ENCODE results near the gene FTO.

The FTO gene

GRCh38 chr16:53905028-53905427, 201.1 kb downstream of the FTO start:
- no peak for DNase-seq

GRCh38 chr16:53908731-53909130, 204.8 kb downstream of the FTO start:
- DNase-seq, result no peak

- DNase-seq, result no peak
Measured at GRCh38 chr16:53910990-53911389, 207.0 kb downstream of the FTO start.

GRCh38 chr16:53911513-53911912, 207.6 kb downstream of the FTO start:
- peak in 1 of 6 experiments; percentile 23 for DNase-seq

- DNase-seq, result peak in 3 of 6 experiments; percentile 29 to 40 (median 33)
Measured at GRCh38 chr16:53912155-53912554, 208.2 kb downstream of the FTO start.

- DNase-seq, result peak in 1 of 6 experiments; percentile 0
Measured at GRCh38 chr16:53913099-53913870, 209.3 kb downstream of the FTO start.

- DNase-seq, result peak in 2 of 6 experiments; percentile 4 to 8
Measured at GRCh38 chr16:53913920-53914319, 210.0 kb downstream of the FTO start.

GRCh38 chr16:53914736-53915135, 210.8 kb downstream of the FTO start:
- no peak for DNase-seq

GRCh38 chr16:53915452-53916160, 211.7 kb downstream of the FTO start:
- DNase-seq, result no peak

GRCh38 chr16:53920988-53921387, 217.0 kb downstream of the FTO start:
- no peak for DNase-seq

GRCh38 chr16:53922067-53922806, 218.3 kb downstream of the FTO start:
- no peak for DNase-seq

GRCh38 chr16:53922807-53923571, 219.0 kb downstream of the FTO start:
- DNase-seq, result no peak

- DNase-seq, result no peak
Measured at GRCh38 chr16:53924331-53925106, 220.6 kb downstream of the FTO start.

GRCh38 chr16:53925107-53925410, 221.1 kb downstream of the FTO start:
- DNase-seq, result no peak

GRCh38 chr16:53925526-53925925, 221.6 kb downstream of the FTO start:
- DNase-seq, result no peak

GRCh38 chr16:53926209-53926608, 222.3 kb downstream of the FTO start:
- DNase-seq, result no peak

- DNase-seq, result no peak
Measured at GRCh38 chr16:53932975-53933374, 229.0 kb downstream of the FTO start.

GRCh38 chr16:53933407-53933806, 229.5 kb downstream of the FTO start:
- no peak for DNase-seq

- no peak for DNase-seq
Measured at GRCh38 chr16:53936052-53936451, 232.1 kb downstream of the FTO start.

- DNase-seq, result no peak
Measured at GRCh38 chr16:53936529-53936928, 232.6 kb downstream of the FTO start.

- no peak for DNase-seq
Measured at GRCh38 chr16:53937161-53937880, 233.4 kb downstream of the FTO start.

- no peak for DNase-seq
Measured at GRCh38 chr16:53944025-53944424, 240.1 kb downstream of the FTO start.
